Measurements from ENCODE around the gene GDPD3.
A peak's percentile ranks its signal among the peaks of the same experiment; 100 is the strongest.

GDPD3 gene

GRCh38 chr16:30082545-30083090 lies 30.7 kb downstream of the GDPD3 start:
- Mint-ChIP-seq H3K4me1 (peaks cover 34% of the 10 kb centered on the region), H3K27ac (peak overlapping the region; percentile 61), H3K4me3 (no peak overlapping the region), H3K9me3 (no peaks in the 10 kb centered on the region), H3K36me3 (peaks cover 90% of the 10 kb centered on the region)
- no peak for ATAC-seq
- no peak for DNase-seq (ENCODE audit: low spot score in 2 of 2)

GRCh38 chr16:30079480-30079879 lies 33.9 kb downstream of the GDPD3 start:
- Mint-ChIP-seq H3K9me3 (no peaks in the 10 kb centered on the region), H3K4me1 (peaks cover 55% of the 10 kb centered on the region), H3K36me3 (peaks cover 100% of the 10 kb centered on the region), H3K4me3 (no peak overlapping the region), H3K27ac (peak overlapping the region; percentile 10)
- ATAC-seq (no peak), DNase-seq (ENCODE audit: low spot score in 2 of 2) (no peak)

GRCh38 chr16:30078744-30079143 lies 34.6 kb downstream of the GDPD3 start:
- Mint-ChIP-seq H3K36me3 (peaks cover 100% of the 10 kb centered on the region), H3K4me1 (peaks cover 51% of the 10 kb centered on the region), H3K9me3 (no peaks in the 10 kb centered on the region), H3K4me3 (no peak overlapping the region), H3K27ac (peak overlapping the region; percentile 99)
- ATAC-seq: no peak
- DNase-seq (ENCODE audit: low spot score in 2 of 2): no peak

- no peaks in the 10 kb centered on the region for H3K9me3 Mint-ChIP-seq
- DNase-seq (ENCODE audit: low spot score in 2 of 2) (no peak), ATAC-seq (no peak)
- H3K4me3 Mint-ChIP-seq: peak overlapping the region; percentile 91
- H3K36me3 Mint-ChIP-seq: peaks cover 100% of the 10 kb centered on the region
- H3K4me1 Mint-ChIP-seq: peaks cover 43% of the 10 kb centered on the region
- peak overlapping the region; percentile 99 for H3K27ac Mint-ChIP-seq
These were observed 35.7 kb downstream of the GDPD3 start for GRCh38 chr16:30077656-30078055.

- Mint-ChIP-seq H3K36me3 (peaks cover 100% of the 10 kb centered on the region), H3K9me3 (no peaks in the 10 kb centered on the region), H3K27ac (peak overlapping the region; percentile 99), H3K4me1 (peaks cover 36% of the 10 kb centered on the region), H3K4me3 (peak overlapping the region; percentile 91)
- DNase-seq (ENCODE audit: low spot score in 2 of 2) (no peak), ATAC-seq (peak; percentile 48)
These were observed 37.0 kb downstream of the GDPD3 start for GRCh38 chr16:30076276-30076791.

GRCh38 chr16:30075503-30076275 lies 37.6 kb downstream of the GDPD3 start, which contains the start of gene PPP4C:
TSS of gene PPP4C (plus strand) at chr16:30075994. CDS start at chr16:30076378, 384 bp downstream.
- Mint-ChIP-seq H3K4me3 (peak within 1 kb of the TSS; percentile 91), H3K4me1 (peaks cover 36% of the 10 kb centered on the region), H3K36me3 (peaks cover 100% of the 10 kb centered on the region), H3K9me3 (no peaks in the 10 kb centered on the region), H3K27ac (peak within 1 kb of the TSS; percentile 99)
- DNase-seq (ENCODE audit: low spot score in 2 of 2) (peak; percentile 87 to 94), ATAC-seq (peak; percentile 93)

GRCh38 chr16:30070490-30070889 lies 42.8 kb downstream of the GDPD3 start:
- no peaks in the 10 kb centered on the region for H3K9me3 Mint-ChIP-seq
- peaks cover 46% of the 10 kb centered on the region for H3K4me1 Mint-ChIP-seq
- H3K36me3 Mint-ChIP-seq: peaks cover 100% of the 10 kb centered on the region
- ATAC-seq (no peak), DNase-seq (ENCODE audit: low spot score in 2 of 2) (no peak)
- peak overlapping the region; percentile 32 for H3K4me3 Mint-ChIP-seq
- H3K27ac Mint-ChIP-seq: peak overlapping the region; percentile 79

GRCh38 chr16:30069611-30070462 lies 43.5 kb downstream of the GDPD3 start:
- ATAC-seq: no peak

GRCh38 chr16:30068750-30069610 lies 44.4 kb downstream of the GDPD3 start:
- no peak for DNase-seq (ENCODE audit: low spot score in 2 of 2)
- Mint-ChIP-seq H3K9me3 (no peaks in the 10 kb centered on the region), H3K4me3 (peak overlapping the region; percentile 97), H3K27ac (peak overlapping the region; percentile 79), H3K4me1 (peaks cover 44% of the 10 kb centered on the region), H3K36me3 (peaks cover 100% of the 10 kb centered on the region)
- no peak for ATAC-seq

More at GRCh38 chr16:30069611-30070462, 43.5 kb downstream of the GDPD3 start:
- peak overlapping the region; percentile 32 for H3K4me3 Mint-ChIP-seq
- no peaks in the 10 kb centered on the region for H3K9me3 Mint-ChIP-seq
- peaks cover 45% of the 10 kb centered on the region for H3K4me1 Mint-ChIP-seq
- DNase-seq (ENCODE audit: low spot score in 2 of 2): no peak
- peaks cover 100% of the 10 kb centered on the region for H3K36me3 Mint-ChIP-seq
- peak overlapping the region; percentile 79 for H3K27ac Mint-ChIP-seq

- peaks cover 51% of the 10 kb centered on the region for H3K4me1 Mint-ChIP-seq
- H3K9me3 Mint-ChIP-seq: no peaks in the 10 kb centered on the region
- H3K27ac Mint-ChIP-seq: peak overlapping the region; percentile 79
- DNase-seq (ENCODE audit: low spot score in 2 of 2) (no peak), ATAC-seq (no peak)
- peaks cover 96% of the 10 kb centered on the region for H3K36me3 Mint-ChIP-seq
- H3K4me3 Mint-ChIP-seq: peak overlapping the region; percentile 97
These were observed 45.0 kb downstream of the GDPD3 start for GRCh38 chr16:30068333-30068732.

- H3K9me3 Mint-ChIP-seq: no peaks in the 10 kb centered on the region
- peaks cover 52% of the 10 kb centered on the region for H3K4me1 Mint-ChIP-seq
- DNase-seq (ENCODE audit: low spot score in 2 of 2) (no peak), ATAC-seq (no peak)
- H3K4me3 Mint-ChIP-seq: peak overlapping the region; percentile 97
- peaks cover 89% of the 10 kb centered on the region for H3K36me3 Mint-ChIP-seq
- H3K27ac Mint-ChIP-seq: peak overlapping the region; percentile 98
These were observed 45.8 kb downstream of the GDPD3 start for GRCh38 chr16:30067584-30067916.

- ATAC-seq (no peak), DNase-seq (ENCODE audit: low spot score in 2 of 2) (no peak)
- H3K4me3 Mint-ChIP-seq: peak overlapping the region; percentile 97
- H3K9me3 Mint-ChIP-seq: no peaks in the 10 kb centered on the region
- peak overlapping the region; percentile 98 for H3K27ac Mint-ChIP-seq
- peaks cover 52% of the 10 kb centered on the region for H3K4me1 Mint-ChIP-seq
- peaks cover 83% of the 10 kb centered on the region for H3K36me3 Mint-ChIP-seq
These were observed 46.4 kb downstream of the GDPD3 start for GRCh38 chr16:30066761-30067583.

GRCh38 chr16:30065943-30066760 lies 47.2 kb downstream of the GDPD3 start:
- Mint-ChIP-seq H3K9me3 (no peaks in the 10 kb centered on the region), H3K36me3 (peaks cover 75% of the 10 kb centered on the region), H3K4me3 (peak overlapping the region; percentile 97), H3K27ac (peak overlapping the region; percentile 98), H3K4me1 (peaks cover 52% of the 10 kb centered on the region)
- peak; percentile 8 for ATAC-seq
- DNase-seq (ENCODE audit: low spot score in 2 of 2): no peak

Data from stimulated activated effector memory CD8-positive, alpha-beta T cell treated with anti-CD3 and anti-CD28 coated beads, Interleukin-12 subunit alpha, Interleukin-12 subunit beta, amount 100 ng/mL, for 72 hours (primary cell).